Lung microvascular endothelial cell (primary cell): ENCODE data around the gene HPCAL1. TPM values are rescaled to one million over a fixed set of nuclear protein-coding genes. Genes with fewer than 3 reads are reported as not detected.

Experiments used
- DNase-seq, 2 donors: peaks; one replicate each; pipeline versions ENCODE4 v3.0.0 to v3.0.0-alpha.2; 2010; ENCODE audit warnings: low read depth in 2 of 2
- total RNA-seq: library from RNA; depleted of rRNA; stranded (reverse); fragments of >200 nt; gene quantifications from 2 replicates; pipeline ENCODE4 v1.2.1, GENCODE V29; 2014

The HPCAL1 gene
- total RNA-seq, 1 donor from 2014 or later = 33.7 TPM

DNA sequence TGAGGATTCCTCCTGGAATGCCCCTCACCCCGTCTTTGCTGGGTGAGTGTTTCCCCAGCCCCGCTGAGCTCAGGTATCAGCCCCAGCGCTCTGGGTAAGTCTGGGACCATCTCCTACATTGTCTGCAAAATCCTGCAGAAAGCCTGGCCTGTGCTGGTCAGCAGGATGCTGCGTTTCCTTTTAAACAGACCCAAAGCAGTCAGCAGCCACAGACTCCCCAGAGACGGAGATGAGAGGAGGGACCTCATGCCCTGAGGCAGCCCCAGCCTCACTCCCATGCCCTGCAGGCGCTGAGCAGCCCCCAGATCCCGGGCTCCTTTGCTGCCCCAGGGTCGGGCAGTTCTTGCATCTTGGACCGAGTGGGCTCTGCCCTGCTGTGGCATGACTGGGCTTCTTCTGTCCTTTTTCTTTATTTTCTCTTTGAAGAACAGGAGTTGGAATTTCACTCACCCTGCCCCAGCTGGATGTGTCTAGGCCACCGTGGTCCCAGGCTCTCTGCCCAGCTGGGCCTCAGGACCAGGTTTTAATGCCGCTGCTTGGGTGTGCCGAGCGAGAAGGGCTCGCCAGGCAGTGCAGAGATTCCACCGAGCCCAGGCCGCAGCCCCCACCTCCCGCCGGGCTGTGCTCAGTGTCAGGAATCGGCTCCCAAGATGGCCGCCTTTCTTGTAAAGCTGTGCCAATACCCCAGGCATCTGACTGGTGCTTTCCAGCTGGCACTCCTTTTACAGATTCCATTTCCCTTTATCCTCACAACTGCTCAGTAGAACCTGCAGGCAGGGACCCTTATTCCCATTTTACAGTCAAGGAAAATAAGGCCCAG is 101.8 kb downstream of the HPCAL1 start:
- DNase-seq = peak in 1 of 2 donors; percentile 64

DNA sequence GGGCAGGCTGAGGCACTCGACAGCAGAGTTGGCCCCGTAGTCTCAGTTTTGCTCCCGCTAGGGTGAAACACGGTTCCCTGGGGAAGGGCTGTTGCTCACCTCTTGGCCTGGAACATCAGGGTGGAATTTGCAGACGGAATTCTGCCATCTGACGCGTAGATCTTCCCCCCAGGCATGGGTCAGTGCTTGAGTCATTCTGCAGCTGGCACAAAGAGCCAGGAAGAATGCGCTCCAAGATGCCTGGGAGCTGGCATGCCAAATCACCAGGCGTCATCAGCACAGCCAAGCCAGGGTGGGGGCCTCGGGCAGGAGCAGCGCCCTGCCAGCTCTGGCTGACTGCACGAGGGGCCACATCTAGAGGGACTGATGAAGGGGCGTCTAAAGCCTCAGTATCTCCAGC is 102.7 kb downstream of the HPCAL1 start:
- peak in 1 of 2 donors; percentile 89 for DNase-seq

DNA sequence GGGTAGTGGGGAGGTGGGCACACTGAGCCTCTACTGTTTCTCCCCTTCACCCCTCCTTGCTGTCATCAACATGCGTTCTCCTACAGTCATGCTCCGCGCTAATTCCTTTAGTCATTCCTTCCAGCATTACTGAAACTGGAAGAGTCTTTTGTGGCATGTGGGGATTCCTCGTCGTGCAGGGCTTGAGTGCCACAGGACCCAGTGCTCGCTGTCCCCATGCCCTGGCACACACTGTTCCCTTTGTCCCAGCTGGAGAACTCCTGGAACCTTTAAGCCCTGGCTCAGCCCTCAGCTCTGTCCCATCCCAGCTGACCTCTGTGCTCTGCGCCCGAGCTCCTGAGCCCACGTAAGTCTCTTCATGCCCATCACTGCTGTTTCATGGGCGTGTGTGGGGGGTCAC is 103.3 kb downstream of the HPCAL1 start:
- DNase-seq = peak in 1 of 2 donors; percentile 39

DNA sequence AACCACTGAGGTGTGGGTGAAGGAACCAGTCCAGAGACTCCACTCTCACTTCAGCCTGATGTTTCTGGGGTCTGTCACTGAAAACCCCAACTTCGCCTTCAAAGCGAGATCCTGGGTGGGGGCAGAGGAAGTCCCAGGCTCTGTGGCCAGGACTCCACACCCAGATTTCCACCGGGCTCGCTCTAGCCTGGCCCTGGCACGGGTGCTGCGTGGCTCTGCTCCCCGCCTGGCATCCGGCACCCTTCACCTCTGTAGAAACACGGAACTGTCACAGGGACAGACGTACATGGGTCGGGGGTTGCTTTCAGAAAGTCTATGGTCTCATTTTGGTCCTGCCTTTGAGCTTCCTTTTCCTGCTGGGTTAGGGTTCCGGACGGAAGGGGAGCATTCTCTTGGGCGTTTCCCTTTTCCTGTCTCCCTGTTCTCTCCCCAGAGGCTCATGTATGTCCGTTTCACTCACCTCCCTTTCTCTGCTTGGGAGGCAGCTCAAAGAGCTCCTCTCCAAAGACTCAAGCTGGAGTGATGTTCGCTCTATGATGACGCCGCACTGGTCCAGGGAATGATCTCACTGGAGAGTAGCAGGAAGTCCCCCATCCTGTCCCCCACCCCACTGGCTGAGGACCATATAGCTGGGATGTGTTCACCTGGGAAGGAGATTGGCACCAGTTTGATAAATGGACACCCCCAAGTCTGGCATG is 103.9 kb downstream of the HPCAL1 start:
- DNase-seq = peak in 1 of 2 donors; percentile 53

DNA sequence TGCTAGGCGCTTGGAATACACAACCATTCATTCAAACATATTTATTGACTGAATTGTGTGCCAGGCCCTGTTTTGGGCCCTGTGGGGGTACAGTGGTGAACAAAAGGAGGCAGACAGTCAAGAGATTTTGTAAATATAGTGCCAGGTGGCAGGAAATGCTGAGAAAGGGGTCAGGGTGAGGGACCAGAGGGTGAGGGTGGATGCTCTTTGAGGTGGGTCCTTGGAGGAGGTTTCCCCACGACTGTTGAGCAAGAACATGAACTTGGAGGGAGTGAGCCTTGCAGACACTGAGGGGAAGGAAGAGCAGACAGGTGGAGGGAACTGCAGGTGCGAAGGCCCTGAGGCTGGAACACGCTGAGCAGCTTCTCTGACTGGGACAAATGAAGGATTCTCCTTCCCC is 104.7 kb downstream of the HPCAL1 start:
- DNase-seq = no peak

DNA sequence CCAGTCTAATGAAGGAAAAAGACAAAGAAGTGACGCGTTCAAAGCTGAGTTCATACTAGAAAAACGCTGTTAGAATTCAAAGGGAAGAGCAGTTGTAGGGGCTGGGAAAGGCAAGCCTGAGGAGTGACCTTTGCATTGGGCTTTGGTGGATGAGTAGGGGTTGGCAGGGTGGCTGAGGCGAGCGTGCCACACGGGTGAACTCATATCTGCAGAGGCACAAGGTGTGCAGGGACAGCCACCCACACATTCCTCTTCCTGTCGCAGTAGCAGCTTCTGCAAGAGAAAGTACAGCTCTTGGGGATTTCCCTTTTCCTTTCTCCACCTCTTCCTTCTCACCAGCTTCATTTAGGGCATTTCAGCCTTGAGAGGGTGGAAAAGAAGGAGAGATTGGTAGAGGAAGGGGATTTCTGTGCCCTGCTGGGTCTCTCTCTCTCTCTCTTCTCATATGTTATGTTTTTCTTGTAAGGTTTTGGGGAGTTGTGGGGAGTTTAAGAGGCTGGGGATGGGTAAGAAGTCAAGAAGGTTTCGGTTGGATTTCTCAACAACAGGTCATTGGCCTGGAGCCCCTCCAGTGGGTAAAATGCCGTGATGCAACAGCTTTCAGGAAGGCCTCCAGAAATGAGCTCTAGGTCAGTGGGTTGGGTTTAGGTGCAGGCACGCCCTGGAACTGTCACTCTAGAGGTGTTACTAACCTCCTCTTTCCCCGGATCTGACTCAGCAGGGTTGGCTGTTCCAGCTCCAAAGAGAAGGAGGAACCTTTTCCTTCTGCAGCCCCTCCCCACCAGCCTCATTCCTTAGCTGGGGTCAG is 105.3 kb downstream of the HPCAL1 start:
- DNase-seq = peak; percentile 42 to 74

DNA sequence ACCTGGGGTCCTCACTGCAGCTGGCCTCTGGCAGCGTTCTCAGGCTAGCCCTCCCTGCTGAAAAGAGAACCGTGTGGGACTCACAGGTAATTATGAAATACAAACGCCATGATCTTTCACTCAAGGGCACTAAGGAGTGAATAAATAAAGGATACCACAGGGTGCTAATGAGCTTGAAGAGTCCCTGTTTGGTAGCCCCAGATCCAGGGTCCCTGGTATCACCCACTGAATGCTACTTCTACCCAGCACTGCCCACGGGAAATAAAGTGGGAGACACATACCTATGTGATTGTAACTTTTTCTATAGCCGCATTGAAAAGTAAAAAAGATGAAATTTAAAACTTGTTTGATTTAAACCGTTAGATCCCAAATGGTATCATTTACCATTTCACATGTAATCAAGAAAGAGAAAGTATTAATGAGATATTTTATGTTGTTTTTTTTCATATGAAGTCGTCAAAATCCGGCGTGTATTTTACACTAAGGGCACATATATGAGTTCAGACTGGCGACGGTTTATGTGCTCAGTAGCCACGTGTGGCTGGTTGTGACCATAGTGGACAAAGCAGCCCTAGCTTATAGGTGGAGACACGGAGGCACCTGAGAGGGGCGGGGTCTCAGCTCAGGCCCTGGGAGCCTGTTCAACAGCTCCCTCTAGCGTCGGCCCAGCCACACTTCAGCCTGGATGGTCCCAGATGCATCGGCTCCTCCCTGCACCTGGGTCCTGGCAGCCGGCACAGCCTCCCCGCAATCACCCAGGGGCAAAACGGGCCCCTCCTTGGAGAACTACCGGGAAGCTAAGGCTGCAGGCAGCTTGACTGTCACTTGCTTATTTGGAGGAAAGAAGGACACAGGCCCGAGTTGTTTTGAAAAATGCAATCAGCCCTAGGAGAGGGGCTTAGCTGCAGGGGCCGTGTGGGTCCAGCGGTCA is 106.2 kb downstream of the HPCAL1 start:
- peak; percentile 74 to 88 for DNase-seq

DNA sequence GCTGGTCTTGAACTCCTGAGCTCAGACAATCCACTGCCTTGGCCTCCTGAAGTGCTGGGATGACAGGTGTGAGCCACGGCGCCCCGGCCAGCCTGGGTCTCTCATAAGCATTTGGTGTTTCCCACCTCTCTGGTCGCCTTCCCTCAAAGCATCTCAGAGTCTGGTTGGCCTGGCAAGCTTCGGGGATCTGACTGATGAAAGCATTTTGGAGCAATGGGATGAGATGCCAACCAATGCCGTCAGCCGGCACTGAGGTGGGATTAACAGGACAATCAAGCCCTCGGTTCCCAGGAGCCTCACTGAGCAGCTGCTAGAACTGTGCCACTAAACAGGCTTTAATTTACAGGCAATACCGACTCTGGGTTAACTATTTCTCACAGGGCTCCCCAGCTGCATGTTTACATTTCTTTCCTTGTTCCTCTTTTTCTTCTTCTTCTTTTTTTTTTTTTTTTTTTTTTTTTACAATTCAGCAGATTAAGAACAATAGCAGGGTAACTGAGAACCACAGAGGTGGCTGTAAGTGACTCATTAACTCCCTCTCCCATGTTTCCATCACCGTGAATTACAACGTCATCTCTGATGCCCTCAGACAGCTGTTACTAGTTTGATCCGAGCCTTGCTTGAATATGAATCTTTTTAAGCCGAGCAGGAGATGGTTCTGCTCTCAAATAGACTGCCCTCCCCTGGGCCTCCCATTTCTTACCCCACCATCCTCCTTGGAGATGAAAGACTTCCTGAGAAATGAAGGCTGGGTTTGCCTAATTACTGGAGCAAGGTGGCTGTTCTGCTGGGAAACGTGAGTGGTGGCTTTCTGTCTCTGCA is 107.5 kb downstream of the HPCAL1 start:
- DNase-seq = no peak

DNA sequence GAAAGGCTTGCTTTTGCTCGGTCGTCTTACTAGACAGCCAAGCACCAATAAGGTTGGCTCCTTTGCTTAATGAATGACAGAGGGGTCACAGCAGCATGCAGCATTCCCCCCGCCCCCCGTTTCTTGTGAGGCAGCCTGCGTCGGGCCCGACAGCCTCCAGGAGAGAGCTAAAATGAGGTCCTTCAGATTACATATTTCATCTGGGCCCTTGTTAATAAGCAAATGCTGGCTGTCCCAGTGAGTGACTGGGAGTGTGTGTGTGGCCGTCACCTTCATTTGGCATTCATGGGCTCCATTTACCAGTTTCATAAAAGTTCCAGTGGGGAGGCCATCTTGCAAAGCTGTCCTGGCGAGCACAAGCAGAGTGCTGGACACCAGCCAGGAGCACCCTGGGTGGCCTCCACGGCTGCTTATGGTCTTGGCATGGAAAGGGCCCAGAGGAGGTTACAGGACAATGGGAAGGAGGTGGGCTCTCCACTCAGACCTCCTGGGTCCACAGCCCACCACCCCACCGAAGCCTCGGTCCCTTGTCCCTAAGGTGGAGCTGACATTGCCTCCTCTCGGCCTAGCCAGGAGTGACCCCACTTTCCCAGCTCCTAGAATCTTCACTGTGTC is 108.2 kb downstream of the HPCAL1 start:
- no peak for DNase-seq

DNA sequence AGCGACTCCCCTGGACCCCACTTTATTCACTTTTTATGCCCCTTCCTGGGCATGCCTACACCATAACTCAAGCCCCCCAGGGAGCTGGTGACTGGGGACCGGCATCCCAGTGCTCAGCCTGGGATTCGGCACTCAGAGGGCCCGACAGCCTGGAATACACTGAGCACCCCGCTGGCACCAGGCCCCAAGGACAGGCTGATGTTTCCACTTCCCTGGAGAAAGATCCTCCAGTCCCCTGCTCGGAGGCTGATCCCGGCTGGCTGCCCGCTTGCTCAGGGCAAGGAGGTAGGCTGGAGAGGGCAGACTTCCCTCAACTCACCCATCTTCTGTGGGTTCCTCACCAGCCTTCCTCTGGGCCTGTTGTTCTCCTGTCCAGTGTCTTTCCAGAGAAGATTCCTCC is 108.9 kb downstream of the HPCAL1 start:
- DNase-seq = no peak

DNA sequence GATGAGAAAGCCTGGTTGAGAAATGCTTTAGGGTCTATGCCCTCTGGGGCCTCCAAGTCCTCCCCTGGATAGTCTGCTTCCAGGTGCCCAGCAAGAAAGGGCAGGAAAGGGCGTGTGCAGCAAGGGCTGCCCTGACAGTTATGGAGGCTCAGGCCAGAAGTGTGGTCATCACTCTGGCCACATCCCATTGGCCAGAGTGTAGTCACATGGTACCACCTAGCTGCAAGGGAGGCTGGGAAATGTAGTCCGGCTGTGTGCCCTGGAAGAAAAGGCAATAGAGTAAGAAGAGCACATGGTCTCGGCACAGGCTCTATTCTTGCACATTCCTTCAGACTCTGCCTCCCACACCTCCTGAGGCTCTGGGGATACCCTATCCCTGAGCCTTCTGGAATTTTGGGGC is 109.7 kb downstream of the HPCAL1 start:
- peak; percentile 51 to 53 for DNase-seq

DNA sequence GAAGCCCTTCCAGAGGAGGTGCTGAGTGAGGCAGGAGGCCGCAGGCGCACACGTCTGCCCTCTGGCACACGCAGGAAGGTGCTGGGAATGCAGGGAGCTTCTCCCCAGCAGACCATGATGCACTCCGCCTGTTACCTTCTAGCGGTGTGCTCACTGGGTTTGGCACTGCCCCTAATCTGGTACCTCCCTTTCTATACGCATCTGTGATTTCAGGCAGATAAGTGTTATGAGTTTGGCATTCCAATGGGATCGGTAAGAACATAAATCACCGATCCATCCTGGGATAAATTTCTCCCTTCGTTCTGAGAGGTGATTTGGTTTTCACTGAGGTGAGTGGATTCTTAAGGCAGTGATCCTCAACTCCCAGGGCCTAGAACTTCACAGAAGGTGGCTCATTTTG is 110.8 kb downstream of the HPCAL1 start:
- no peak for DNase-seq

DNA sequence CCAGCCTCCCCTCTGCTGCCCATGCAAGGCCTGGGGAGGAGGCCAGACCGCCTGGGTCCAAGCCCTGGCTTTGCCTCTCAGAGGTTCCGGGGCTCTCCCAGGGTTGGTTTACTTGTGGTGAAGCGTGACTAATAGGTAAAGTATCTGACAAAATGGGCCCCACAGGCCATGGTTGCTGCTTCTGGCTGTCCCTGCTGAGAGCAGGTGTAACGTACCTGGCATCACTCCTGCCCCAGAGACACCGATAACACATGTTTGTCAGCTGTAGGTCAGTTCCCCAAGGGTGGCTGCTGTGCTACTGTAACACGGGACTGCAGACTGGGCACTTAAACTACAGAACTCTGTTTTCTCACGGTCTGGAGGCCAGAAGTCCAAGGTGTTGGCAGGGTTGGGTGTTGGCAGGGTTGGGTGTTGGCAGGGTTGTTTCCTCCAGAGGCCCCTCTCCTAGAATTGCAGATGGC is 111.3 kb downstream of the HPCAL1 start:
- no peak for DNase-seq

DNA sequence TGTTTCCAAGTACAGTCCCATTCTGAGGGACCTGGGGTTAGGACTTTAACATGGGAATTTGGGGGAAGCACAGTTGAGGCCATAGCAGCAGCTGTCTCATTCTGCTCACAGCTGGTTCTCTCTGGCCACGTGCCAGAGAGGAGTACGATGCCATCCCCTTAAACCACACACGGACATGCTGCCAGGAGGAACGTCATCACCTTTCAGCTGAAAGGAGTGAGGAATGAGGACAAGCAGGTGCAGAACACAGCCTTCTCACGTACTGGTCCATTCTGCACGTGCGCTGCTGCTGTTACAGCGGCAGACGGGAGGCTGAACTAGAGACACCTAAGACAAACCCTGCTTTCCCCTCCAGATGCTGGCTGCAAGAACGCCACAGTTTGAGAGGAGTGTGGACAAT is 111.9 kb downstream of the HPCAL1 start:
- no peak for DNase-seq

DNA sequence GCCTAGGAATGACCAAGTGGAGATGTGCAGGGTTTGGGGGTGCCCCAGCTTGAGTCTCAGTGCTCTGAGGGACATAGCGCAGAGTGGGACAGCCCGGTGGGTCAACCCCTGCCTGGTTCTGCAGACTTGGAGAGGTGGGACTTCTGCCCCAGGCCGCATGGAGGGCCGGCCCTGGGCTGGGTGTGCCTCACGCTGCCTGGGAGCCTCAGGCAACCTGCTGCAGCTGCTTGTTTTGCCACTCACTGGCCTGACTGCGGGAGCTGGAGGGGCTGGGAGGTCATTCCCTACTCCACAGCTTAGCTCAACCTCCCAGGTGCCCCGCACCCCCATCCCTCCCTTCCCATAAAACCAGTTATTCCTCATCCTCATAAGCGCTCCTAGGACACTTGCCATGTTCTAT is 112.3 kb downstream of the HPCAL1 start:
- DNase-seq = no peak

DNA sequence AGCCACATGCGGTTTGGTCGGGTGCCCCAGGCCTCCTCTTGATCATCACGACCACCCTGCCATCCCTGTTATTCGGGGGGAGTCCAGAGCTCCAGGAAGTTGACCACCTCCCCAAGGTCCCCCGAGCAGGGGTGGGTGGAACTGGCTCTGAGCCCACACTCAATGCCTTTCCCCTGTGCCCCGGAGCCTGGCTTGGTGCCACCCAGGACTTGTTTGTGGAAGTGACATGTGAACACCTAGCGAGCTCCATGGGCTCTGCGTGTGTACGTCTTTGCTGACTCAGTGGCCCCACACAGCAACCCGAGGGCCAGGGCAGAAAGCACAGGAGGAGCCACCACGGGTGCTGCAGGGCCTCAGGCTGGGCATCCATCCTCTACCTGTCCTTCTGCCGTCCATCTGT is 112.9 kb downstream of the HPCAL1 start:
- no peak for DNase-seq

DNA sequence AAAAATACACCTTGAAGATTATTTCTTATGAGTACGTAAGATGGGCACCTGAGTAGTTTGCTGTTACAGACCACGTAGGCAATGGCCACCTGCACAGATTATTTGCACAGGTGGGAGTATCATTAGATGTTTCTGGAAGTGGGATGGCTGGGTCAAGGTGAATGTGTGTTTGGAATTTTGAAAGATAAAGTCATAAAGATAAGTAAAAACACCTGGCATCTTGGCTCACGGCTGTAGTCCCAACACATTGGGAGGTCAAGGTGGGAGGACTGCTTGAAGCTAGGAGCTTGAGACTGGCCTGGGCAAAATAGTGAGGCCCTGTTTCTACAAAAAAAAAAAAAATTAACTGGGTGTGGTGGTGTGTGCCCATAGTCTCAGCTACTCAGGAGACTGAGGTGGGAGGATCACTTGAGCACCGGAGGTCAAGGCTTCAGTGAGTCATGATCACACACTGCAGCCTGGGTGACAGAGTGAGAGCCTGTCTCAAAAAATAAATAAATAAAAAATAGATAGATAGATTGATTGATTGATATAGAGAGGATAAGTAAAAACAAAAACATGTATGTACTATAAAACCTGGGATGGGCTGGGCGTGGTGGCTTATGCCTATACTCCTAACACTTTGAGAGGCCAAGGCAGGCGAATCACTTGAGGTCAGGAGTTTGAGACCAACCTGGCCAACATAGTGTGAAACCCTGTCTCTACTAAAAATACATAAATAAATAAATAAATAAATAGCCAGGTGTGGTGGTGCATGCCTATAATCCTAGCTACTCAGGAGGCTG is 115.0 kb downstream of the HPCAL1 start:
- DNase-seq = no peak

DNA sequence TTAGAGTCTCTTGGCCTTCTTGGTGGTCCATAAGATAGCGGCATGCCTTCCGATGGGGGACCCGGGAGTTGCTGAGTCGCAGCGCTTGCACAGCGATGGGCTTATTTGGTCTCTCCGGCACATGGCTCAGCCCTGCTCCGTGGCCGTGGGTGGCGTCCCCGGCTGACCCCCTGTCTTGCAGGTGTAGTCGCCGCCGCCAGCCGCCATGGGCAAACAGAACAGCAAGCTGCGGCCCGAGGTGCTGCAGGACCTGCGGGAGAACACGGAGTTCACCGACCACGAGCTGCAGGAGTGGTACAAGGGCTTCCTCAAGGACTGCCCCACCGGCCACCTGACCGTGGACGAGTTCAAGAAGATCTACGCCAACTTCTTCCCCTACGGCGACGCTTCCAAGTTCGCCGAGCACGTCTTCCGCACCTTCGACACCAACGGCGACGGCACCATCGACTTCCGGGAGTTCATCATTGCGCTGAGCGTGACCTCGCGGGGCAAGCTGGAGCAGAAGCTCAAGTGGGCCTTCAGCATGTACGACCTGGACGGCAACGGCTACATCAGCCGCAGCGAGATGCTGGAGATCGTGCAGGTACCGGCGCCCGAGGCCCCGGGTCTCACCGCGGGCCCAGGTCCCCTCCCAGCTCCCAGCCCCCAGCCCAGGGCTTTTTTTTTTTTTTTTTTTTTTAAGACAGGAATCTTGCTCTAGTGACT is 117.0 kb downstream of the HPCAL1 start:
- no peak for DNase-seq
